NCI-H1092 treated with DMSO at 0.1 percent for 48 hours (cell line): ENCODE measurements around the gene ZCRB1.
"Not testable (repeated sequence)": the region's sequence is repeated elsewhere in the genome, so short reads cannot be mapped to it uniquely, and the experiment has no call there.

Experiments used
- DNase-seq: peaks from one replicate; lab custom pipeline; 2025; lab: John Stamatoyannopoulos, UW

The ZCRB1 gene

GRCh38 chr12:42325653-42326474 is at the start of gene ZCRB1, which contains the start of gene PPHLN1:
TSS of gene ZCRB1 (minus strand) at chr12:42326094. CDS start at chr12:42324102, 1,992 bp downstream.
TSS of gene PPHLN1 (plus strand) at chr12:42326167. CDS start at chr12:42335903, 9,736 bp downstream.
- DNase-seq = peak; percentile 71

GRCh38 chr12:42373669-42374068 is 47.8 kb upstream of the ZCRB1 start:
- DNase-seq = no peak

- DNase-seq = peak; percentile 52
These were observed 46.4 kb upstream of the ZCRB1 start for GRCh38 chr12:42372154-42372791.

- DNase-seq = no peak
These were observed 44.1 kb upstream of the ZCRB1 start for GRCh38 chr12:42370013-42370412.

GRCh38 chr12:42365486-42365885 is 39.6 kb upstream of the ZCRB1 start:
- no peak for DNase-seq

GRCh38 chr12:42364692-42365091 is 38.8 kb upstream of the ZCRB1 start:
- no peak for DNase-seq

- no peak for DNase-seq
These were observed 36.9 kb upstream of the ZCRB1 start for GRCh38 chr12:42362647-42363260.

- DNase-seq = no peak
These were observed 36.2 kb upstream of the ZCRB1 start for GRCh38 chr12:42361909-42362646.

GRCh38 chr12:42360747-42361403 is 35.0 kb upstream of the ZCRB1 start:
- DNase-seq = no peak

GRCh38 chr12:42356344-42356743 is 30.4 kb upstream of the ZCRB1 start:
- DNase-seq = no peak

- DNase-seq = not testable (repeated sequence)
These were observed 24.1 kb upstream of the ZCRB1 start for GRCh38 chr12:42350021-42350407.

- DNase-seq = not testable (repeated sequence)
These were observed 23.5 kb upstream of the ZCRB1 start for GRCh38 chr12:42349119-42350020.

GRCh38 chr12:42346403-42347002 is 20.6 kb upstream of the ZCRB1 start:
- DNase-seq = no peak

GRCh38 chr12:42343721-42344120 is 17.8 kb upstream of the ZCRB1 start:
- DNase-seq = no peak

- DNase-seq = no peak
These were observed 16.1 kb upstream of the ZCRB1 start for GRCh38 chr12:42342028-42342427.

GRCh38 chr12:42338280-42338679 is 12.4 kb upstream of the ZCRB1 start:
- DNase-seq = no peak

- DNase-seq = no peak
These were observed 10.4 kb upstream of the ZCRB1 start for GRCh38 chr12:42336286-42336685.

- DNase-seq = peak; percentile 30
These were observed 6.7 kb upstream of the ZCRB1 start for GRCh38 chr12:42332301-42333285.

GRCh38 chr12:42330097-42330496 is 4.2 kb upstream of the ZCRB1 start:
- DNase-seq = not testable (repeated sequence)
